Smooth muscle cell (in vitro differentiated cells): ENCODE data around the gene CHST15. TPM values are rescaled to one million over a fixed set of nuclear protein-coding genes. Genes with fewer than 3 reads are reported as not detected.

Experiments used
- DNase-seq: peaks from one replicate; lab custom pipeline; 2025; ENCODE audit not compliant: unreplicated experiment; lab: John Stamatoyannopoulos, UW
- H2AFZ ChIP-seq: fragments of 200-600 bp; sonication (generic); 2 replicates; pipeline ENCODE4 v1.6.0; 2016; ENCODE audit warnings: antibody characterized with exemption, low read depth, mild to moderate bottlenecking
- H3F3A ChIP-seq: fragments of 200-600 bp; sonication (generic); 2 replicates; pipeline ENCODE4 v1.6.0; 2017; ENCODE audit warnings: antibody characterized with exemption, low read depth
- H3K27ac ChIP-seq: fragments of 200-600 bp; sonication (generic); 2 replicates; pipeline ENCODE4 v1.5.1; 2016; ENCODE audit warnings: low read depth, mild to moderate bottlenecking
- H3K27me3 ChIP-seq: fragments of 200-600 bp; sonication (generic); 2 replicates; pipeline ENCODE4 v1.6.1; 2016; ENCODE audit warnings: low read depth, mild to moderate bottlenecking
- H3K36me3 ChIP-seq: fragments of 200-600 bp; sonication (generic); 2 replicates; pipeline ENCODE4 v1.5.1; 2016; ENCODE audit warnings: low read depth
- H3K4me1 ChIP-seq: fragments of 200-600 bp; sonication (generic); 2 replicates; pipeline ENCODE4 v1.5.1; 2016; ENCODE audit warnings: low read depth
- H3K4me2 ChIP-seq: fragments of 200-600 bp; sonication (generic); 2 replicates; pipeline ENCODE4 v1.6.0; 2016; ENCODE audit warnings: mild to moderate bottlenecking
- H3K4me3 ChIP-seq: fragments of 200-600 bp; sonication (generic); 2 replicates; pipeline ENCODE4 v1.5.1; 2016; ENCODE audit warnings: mild to moderate bottlenecking
- H3K79me2 ChIP-seq: fragments of 200-600 bp; sonication (generic); 2 replicates; pipeline ENCODE4 v1.6.0; 2016; ENCODE audit warnings: low read depth, mild to moderate bottlenecking
- H3K9ac ChIP-seq: fragments of 200-600 bp; sonication (generic); 2 replicates; pipeline ENCODE4 v1.6.0; 2016; ENCODE audit warnings: low read depth
- H3K9me3 ChIP-seq: fragments of 200-600 bp; sonication (generic); replicated peaks from 2 replicates; pipeline ENCODE4 v1.5.1; 2016; ENCODE audit warnings: low read depth
- H4K20me1 ChIP-seq: fragments of 200-600 bp; sonication (generic); 2 replicates; pipeline ENCODE4 v1.6.0; 2016; ENCODE audit warnings: low read depth
- WGBS: methylation state at CpG from one replicate; pipeline ENCODE4 v1.1.7; 2016; ENCODE audit warnings: low lambda C conversion rate; 5-methylcytosine and 5-hydroxymethylcytosine counted together
- polyA plus RNA-seq: library from polyadenylated mRNA; unstranded; fragments of >200 nt; fragmentation: Nextera tagmentation; extraction: Ambion mirVana; gene quantifications from 2 replicates; pipeline ENCODE4 v1.2.1, GENCODE V29; 2016
- total RNA-seq: library from RNA; depleted of rRNA; stranded (reverse); fragments of >200 nt; gene quantifications from 2 replicates; pipeline ENCODE4 v1.2.3, GENCODE V29; 2014
- TF ChIP-seq, protein P1 (sequence below): fragments of 200-600 bp; sonication (generic); IDR thresholded peaks from 2 replicates; pipeline ENCODE4 v1.5.1; 2017; ENCODE audit warnings: borderline replicate concordance, mild to moderate bottlenecking, antibody characterized with exemption; ENCODE audit not compliant: insufficient read depth, poor library complexity, severe bottlenecking

CHST15 gene
- total and polyA plus RNA-seq, 2 experiments from 2014 or later: 14.1 to 20.4 TPM

DNA sequence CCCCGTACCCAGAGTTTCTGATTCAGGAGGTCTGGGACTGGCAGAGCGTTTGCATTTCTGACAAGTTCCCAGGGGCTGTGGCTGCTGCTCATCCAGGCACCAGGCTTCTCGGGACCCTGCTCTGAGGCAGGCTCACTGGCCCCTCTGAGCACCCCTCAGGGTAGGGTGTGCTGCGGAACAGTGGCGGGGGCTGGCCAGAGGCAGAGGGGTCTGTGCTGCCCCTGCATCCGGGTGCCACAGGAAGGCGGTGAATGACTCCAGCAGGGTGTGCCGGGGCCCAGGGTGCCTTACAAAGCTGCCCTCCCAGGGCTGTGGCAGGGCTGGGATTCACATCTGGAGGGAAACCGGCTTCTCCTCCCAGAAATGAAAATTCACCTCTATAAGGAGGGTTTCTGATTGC lies 77.4 kb downstream of the CHST15 start:
- H3K27ac ChIP-seq: no peak overlapping the region
- TF ChIP-seq, protein P1, sequence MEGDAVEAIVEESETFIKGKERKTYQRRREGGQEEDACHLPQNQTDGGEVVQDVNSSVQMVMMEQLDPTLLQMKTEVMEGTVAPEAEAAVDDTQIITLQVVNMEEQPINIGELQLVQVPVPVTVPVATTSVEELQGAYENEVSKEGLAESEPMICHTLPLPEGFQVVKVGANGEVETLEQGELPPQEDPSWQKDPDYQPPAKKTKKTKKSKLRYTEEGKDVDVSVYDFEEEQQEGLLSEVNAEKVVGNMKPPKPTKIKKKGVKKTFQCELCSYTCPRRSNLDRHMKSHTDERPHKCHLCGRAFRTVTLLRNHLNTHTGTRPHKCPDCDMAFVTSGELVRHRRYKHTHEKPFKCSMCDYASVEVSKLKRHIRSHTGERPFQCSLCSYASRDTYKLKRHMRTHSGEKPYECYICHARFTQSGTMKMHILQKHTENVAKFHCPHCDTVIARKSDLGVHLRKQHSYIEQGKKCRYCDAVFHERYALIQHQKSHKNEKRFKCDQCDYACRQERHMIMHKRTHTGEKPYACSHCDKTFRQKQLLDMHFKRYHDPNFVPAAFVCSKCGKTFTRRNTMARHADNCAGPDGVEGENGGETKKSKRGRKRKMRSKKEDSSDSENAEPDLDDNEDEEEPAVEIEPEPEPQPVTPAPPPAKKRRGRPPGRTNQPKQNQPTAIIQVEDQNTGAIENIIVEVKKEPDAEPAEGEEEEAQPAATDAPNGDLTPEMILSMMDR: no peak
- no peak for DNase-seq
- no peaks in the 10 kb centered on the region for H3K27me3 ChIP-seq
- H2AFZ ChIP-seq: no peak overlapping the region
- 89% methylated on average over 9 of the region's 9 CpGs for WGBS
- H3F3A ChIP-seq: no peaks in the 10 kb centered on the region
- H3K36me3 ChIP-seq: no peaks in the 10 kb centered on the region
- H3K4me3 ChIP-seq: no peak overlapping the region
- no peaks in the 10 kb centered on the region for H3K79me2 ChIP-seq
- H3K9ac ChIP-seq: no peak overlapping the region
- peaks cover 8% of the 10 kb centered on the region for H3K4me1 ChIP-seq
- H3K4me2 ChIP-seq: no peak overlapping the region
- H3K9me3 ChIP-seq: no peaks in the 10 kb centered on the region
- H4K20me1 ChIP-seq: no peaks in the 10 kb centered on the region

- H3K4me2 ChIP-seq: no peak overlapping the region
- TF ChIP-seq, protein P1: no peak
- no peaks in the 10 kb centered on the region for H3K4me1 ChIP-seq
- H3K27ac ChIP-seq: no peak overlapping the region
- DNase-seq: no peak
- no peaks in the 10 kb centered on the region for H3F3A ChIP-seq
- no peaks in the 10 kb centered on the region for H3K79me2 ChIP-seq
- WGBS: 91% methylated on average over 22 of the region's 22 CpGs
- no peak overlapping the region for H2AFZ ChIP-seq
- no peaks in the 10 kb centered on the region for H3K36me3 ChIP-seq
- no peak overlapping the region for H3K9ac ChIP-seq
- H4K20me1 ChIP-seq: no peaks in the 10 kb centered on the region
- no peaks in the 10 kb centered on the region for H3K9me3 ChIP-seq
- H3K4me3 ChIP-seq: no peak overlapping the region
- H3K27me3 ChIP-seq: no peaks in the 10 kb centered on the region
These were observed 78.8 kb downstream of the CHST15 start for GRCh38 chr10:124014416-124015154.

GRCh38 chr10:124013916-124014315 lies 79.5 kb downstream of the CHST15 start:
- no peak overlapping the region for H3K4me2 ChIP-seq
- H3F3A ChIP-seq: no peaks in the 10 kb centered on the region
- no peaks in the 10 kb centered on the region for H3K9me3 ChIP-seq
- no peaks in the 10 kb centered on the region for H3K79me2 ChIP-seq
- no peaks in the 10 kb centered on the region for H3K27me3 ChIP-seq
- TF ChIP-seq, protein P1: no peak
- WGBS: 90% methylated on average over 1 of the region's 1 CpG
- H3K27ac ChIP-seq: no peak overlapping the region
- H3K4me1 ChIP-seq: no peaks in the 10 kb centered on the region
- no peak overlapping the region for H3K4me3 ChIP-seq
- no peak overlapping the region for H2AFZ ChIP-seq
- no peaks in the 10 kb centered on the region for H3K36me3 ChIP-seq
- H4K20me1 ChIP-seq: no peaks in the 10 kb centered on the region
- DNase-seq: no peak
- H3K9ac ChIP-seq: no peak overlapping the region

GRCh38 chr10:124012991-124013390 lies 80.4 kb downstream of the CHST15 start:
- H3K4me2 ChIP-seq: no peak overlapping the region
- no peak overlapping the region for H3K4me3 ChIP-seq
- WGBS: 88% methylated on average over 7 of the region's 7 CpGs
- no peaks in the 10 kb centered on the region for H3K36me3 ChIP-seq
- H4K20me1 ChIP-seq: no peaks in the 10 kb centered on the region
- TF ChIP-seq, protein P1: no peak
- H3K27me3 ChIP-seq: no peaks in the 10 kb centered on the region
- no peak overlapping the region for H3K27ac ChIP-seq
- no peaks in the 10 kb centered on the region for H3K4me1 ChIP-seq
- no peak overlapping the region for H3K9ac ChIP-seq
- no peaks in the 10 kb centered on the region for H3F3A ChIP-seq
- no peak overlapping the region for H2AFZ ChIP-seq
- DNase-seq: no peak
- H3K9me3 ChIP-seq: no peaks in the 10 kb centered on the region
- H3K79me2 ChIP-seq: no peaks in the 10 kb centered on the region
